AG09309 (cell line): Measurements from ENCODE around the gene OPN5.

Experiments
- DNase-seq: peaks from one replicate; pipeline ENCODE4 v3.0.0-alpha.2; 2010; ENCODE audit warnings: low read depth
- H3K4me3 ChIP-seq: 2 replicates; pipeline ENCODE4 v1.5.1; 2011; ENCODE audit warnings: mild to moderate bottlenecking, low read depth, low read length, moderate library complexity; ENCODE audit not compliant: control insufficient read depth
- CTCF ChIP-seq: IDR thresholded peaks from 2 replicates; pipeline ENCODE4 v1.5.1; 2011; ENCODE audit warnings: mild to moderate bottlenecking, low read depth, low read length, inconsistent platforms; ENCODE audit not compliant: insufficient read depth, control insufficient read depth; ENCODE audit errors: missing control alignments

OPN5 gene

GRCh38 chr6:47781732-47782131, at the start of gene OPN5:
Gene OPN5, plus strand, starts transcription at chr6:47782032. Its CDS starts 35 bp downstream, at chr6:47782067.
- no peak for DNase-seq
- TF ChIP-seq CTCF: no peak
- H3K4me3 ChIP-seq: no peak within 1 kb of the TSS

GRCh38 chr6:47733879-47734558, 47.8 kb upstream of the OPN5 start:
- no peak overlapping the region for H3K4me3 ChIP-seq
- DNase-seq: no peak
- TF ChIP-seq CTCF: peak; percentile 24

- DNase-seq: no peak
- no peak for TF ChIP-seq CTCF
- H3K4me3 ChIP-seq: no peak overlapping the region
Observed at GRCh38 chr6:47734831-47735481, 46.9 kb upstream of the OPN5 start.

- DNase-seq: no peak
- no peak for TF ChIP-seq CTCF
- H3K4me3 ChIP-seq: no peak overlapping the region
Observed at GRCh38 chr6:47736083-47736700, 45.6 kb upstream of the OPN5 start.

- TF ChIP-seq CTCF: no peak
- DNase-seq: no peak
- H3K4me3 ChIP-seq: no peak overlapping the region
Observed at GRCh38 chr6:47737406-47737805, 44.4 kb upstream of the OPN5 start.

- TF ChIP-seq CTCF: no peak
- no peak for DNase-seq
- no peak overlapping the region for H3K4me3 ChIP-seq
Observed at GRCh38 chr6:47740714-47741113, 41.1 kb upstream of the OPN5 start.
